ENCODE data around the gene THOC6.
"Not testable (repeated sequence)": the region's sequence is repeated elsewhere in the genome, so short reads cannot be mapped to it uniquely, and the experiment has no call there.

Gene THOC6

GRCh38 chr16:3035289-3035971 is 11.6 kb downstream of the THOC6 start:
- no peak for DNase-seq

- DNase-seq: no peak
Measured at GRCh38 chr16:3035972-3036725, 12.3 kb downstream of the THOC6 start.

GRCh38 chr16:3036726-3037315 is 13.0 kb downstream of the THOC6 start, which contains the start of gene BICDL2:
BICDL2 (minus strand) TSS chr16:3036944; CDS start chr16:3035496, 1,448 bp downstream.
- DNase-seq: no peak

- no peak for DNase-seq
Measured at GRCh38 chr16:3038256-3038655, 14.4 kb downstream of the THOC6 start.

- no peak for DNase-seq
Measured at GRCh38 chr16:3038896-3039295, 15.1 kb downstream of the THOC6 start.

- DNase-seq: no peak
Measured at GRCh38 chr16:3042376-3042775, 18.5 kb downstream of the THOC6 start.

- DNase-seq: no peak
Measured at GRCh38 chr16:3044708-3045107, 20.9 kb downstream of the THOC6 start.

GRCh38 chr16:3045758-3046640 is 22.2 kb downstream of the THOC6 start, which contains the start of gene MMP25:
MMP25 (plus strand) TSS chr16:3046561; CDS start chr16:3046918, 357 bp downstream.
- DNase-seq: no peak

GRCh38 chr16:3046641-3047386 is 23.0 kb downstream of the THOC6 start:
- no peak for DNase-seq

GRCh38 chr16:3047387-3047720 is 23.5 kb downstream of the THOC6 start:
- no peak for DNase-seq

GRCh38 chr16:3049921-3050481 is 26.2 kb downstream of the THOC6 start:
- no peak for DNase-seq

GRCh38 chr16:3050487-3050886 is 26.7 kb downstream of the THOC6 start:
- no peak for DNase-seq

GRCh38 chr16:3051009-3051408 is 27.2 kb downstream of the THOC6 start:
- no peak for DNase-seq

- no peak for DNase-seq
Measured at GRCh38 chr16:3051494-3051893, 27.7 kb downstream of the THOC6 start.

- not testable (repeated sequence) for DNase-seq
Measured at GRCh38 chr16:3052571-3053329, 28.9 kb downstream of the THOC6 start.

GRCh38 chr16:3053330-3053710 is 29.5 kb downstream of the THOC6 start:
- DNase-seq: not testable (repeated sequence)

- no peak for DNase-seq
Measured at GRCh38 chr16:3054965-3055733, 31.3 kb downstream of the THOC6 start.

GRCh38 chr16:3055734-3056115 is 31.9 kb downstream of the THOC6 start:
- not testable (repeated sequence) for DNase-seq

GRCh38 chr16:3056336-3057180 is 32.7 kb downstream of the THOC6 start:
- no peak for DNase-seq

Data from hematopoietic multipotent progenitor cell treated with erythropoietin and hydrocortisone succinate and interleukin-3 and kit ligand, for 8 days (in vitro differentiated cells).